SK-N-SH (cell line): Measurements from ENCODE around the gene CCDC177. TPM values are rescaled to one million over a fixed set of nuclear protein-coding genes. Genes with fewer than 3 reads are reported as not detected.

ENCODE experiments used
- CTCF ChIA-PET: fragments of 300-600, 350-600 bp; formaldehyde crosslinking; extraction: SDS; loops from one replicate; lab custom pipeline; 2021; lab: Yijun Ruan, JAX
- POLR2A ChIA-PET: fragments of 350-600 bp; sonication (Branson Sonifier 250); formaldehyde crosslinking; extraction: SDS; loops from one replicate; lab custom pipeline; 2020; ENCODE audit warnings: antibody characterized with exemption, inconsistent platforms; lab: Yijun Ruan, JAX
- DNase-seq: peaks from one replicate; pipeline ENCODE4 v3.0.0; 2012
- H2AFZ ChIP-seq: fragments of 200-600 bp; sonication (generic); 2 replicates; pipeline ENCODE4 v1.8.1; 2016; ENCODE audit warnings: antibody characterized with exemption, mild to moderate bottlenecking, low read depth
- H3F3A ChIP-seq: fragments of 200-600 bp; sonication (generic); replicated peaks from 2 replicates; pipeline ENCODE3; 2016; ENCODE audit warnings: antibody characterized with exemption, mild to moderate bottlenecking; ENCODE audit not compliant: insufficient read depth
- H3K27ac ChIP-seq, 2 experiments: fragments of 200-500 bp in 1 of 2; fragments of 200-600 bp in 1 of 2; sonication (Bioruptor generic) in 1 of 2; sonication (generic), shearing (Covaris generic) in 1 of 2; 2 replicates each; pipeline versions ENCODE4 v1.5.1 to v1.6.1; 2014 to 2016; ENCODE audit warnings: low read depth in 2 of 2, inconsistent platforms in 1 of 2, low read length in 1 of 2, mild to moderate bottlenecking in 1 of 2, mixed read lengths in 1 of 2
- H3K27me3 ChIP-seq: fragments of 200-600 bp; sonication (generic), shearing (Covaris generic); 2 replicates; pipeline ENCODE4 v1.6.1; 2016; ENCODE audit warnings: mixed run types; ENCODE audit not compliant: insufficient read depth
- H3K36me3 ChIP-seq, 2 experiments: fragments of 200-500 bp in 1 of 2; fragments of 200-600 bp in 1 of 2; sonication (Bioruptor generic) in 1 of 2; sonication (generic) in 1 of 2; replicated peaks in 1 of 2; 2 replicates each; pipeline versions ENCODE3 to v1.5.1; 2014 to 2016; ENCODE audit warnings: low read length in 1 of 2, mild to moderate bottlenecking in 1 of 2; ENCODE audit not compliant: insufficient read depth in 2 of 2, control insufficient read depth in 1 of 2
- H3K4me1 ChIP-seq, 2 experiments: fragments of 200-500 bp in 1 of 2; fragments of 200-600 bp in 1 of 2; sonication (Bioruptor generic) in 1 of 2; sonication (generic), shearing (Covaris generic) in 1 of 2; 2 replicates each; pipeline versions ENCODE4 v1.5.1 to v1.6.1; 2014 to 2016; ENCODE audit warnings: low read depth in 1 of 2, low read length in 1 of 2, mixed run types in 1 of 2; ENCODE audit not compliant: insufficient read depth in 2 of 2, control insufficient read depth in 1 of 2
- H3K4me2 ChIP-seq: fragments of 200-600 bp; sonication (generic), shearing (Covaris generic); 2 replicates; pipeline ENCODE4 v1.6.1; 2017; ENCODE audit warnings: mixed run types
- H3K4me3 ChIP-seq, 2 experiments: fragments of 200-500 bp in 1 of 2; fragments of 200-600 bp in 1 of 2; sonication (Bioruptor generic) in 1 of 2; sonication (generic), shearing (Covaris generic) in 1 of 2; 2 replicates each; pipeline versions ENCODE4 v1.5.1 to v1.8.1; 2014 to 2016; ENCODE audit warnings: low read depth in 2 of 2, inconsistent platforms in 1 of 2, low read length in 1 of 2, mild to moderate bottlenecking in 1 of 2, mixed read lengths in 1 of 2, moderate library complexity in 1 of 2
- H3K79me2 ChIP-seq: fragments of 200-600 bp; sonication (generic); 2 replicates; pipeline ENCODE4 v1.8.1; 2017; ENCODE audit warnings: mild to moderate bottlenecking; ENCODE audit not compliant: insufficient read depth
- H3K9ac ChIP-seq: fragments of 200-600 bp; sonication (generic); 2 replicates; pipeline ENCODE4 v1.6.1; 2017; ENCODE audit warnings: mixed run types
- H3K9me2 ChIP-seq: fragments of 200-600 bp; sonication (generic); 2 replicates; pipeline ENCODE4 v1.6.1; 2017; ENCODE audit warnings: mixed run types
- H3K9me3 ChIP-seq: fragments of 200-600 bp; sonication (generic); 2 replicates; pipeline ENCODE4 v1.6.1; 2017; ENCODE audit warnings: mixed run types, mild to moderate bottlenecking, moderate library complexity
- H4K20me1 ChIP-seq: fragments of 200-600 bp; sonication (generic); 2 replicates; pipeline ENCODE4 v1.6.1; 2017; ENCODE audit warnings: mild to moderate bottlenecking, mixed run types; ENCODE audit not compliant: insufficient read depth
- ELF1 ChIP-seq: IDR thresholded peaks from 2 replicates; pipeline ENCODE4 v1.4.0; 2012
- EZH2phosphoT487 ChIP-seq: fragments of 200-600 bp; sonication (generic); IDR thresholded peaks from 2 replicates; pipeline ENCODE4 v1.6.1; 2017; ENCODE audit warnings: low read depth, mixed run types, mild to moderate bottlenecking, antibody characterized with exemption, moderate library complexity, borderline replicate concordance
- FOXM1 ChIP-seq: IDR thresholded peaks from 2 replicates; pipeline ENCODE4 v1.4.0; 2012; ENCODE audit warnings: low read depth, mild to moderate bottlenecking
- GABPA ChIP-seq: IDR thresholded peaks from 2 replicates; pipeline ENCODE4 v1.4.0; 2012; ENCODE audit warnings: low read depth, mild to moderate bottlenecking
- IRF3 ChIP-seq: fragments of 150-350 bp; IDR thresholded peaks from 2 replicates; pipeline ENCODE4 v1.6.1; 2016; ENCODE audit warnings: mild to moderate bottlenecking, low read depth, low read length
- MXI1 ChIP-seq: IDR thresholded peaks from 2 replicates; pipeline ENCODE4 v1.6.1; 2012; ENCODE audit warnings: mild to moderate bottlenecking, low read depth, low read length, improper control_type of control experiment
- NFIC ChIP-seq: IDR thresholded peaks from 2 replicates; pipeline ENCODE4 v1.4.0; 2012; ENCODE audit warnings: borderline replicate concordance
- NRF1 ChIP-seq: IDR thresholded peaks from 2 replicates; pipeline ENCODE4 v1.6.1; 2012; ENCODE audit warnings: low read depth, mild to moderate bottlenecking, low read length
- PBX3 ChIP-seq: IDR thresholded peaks from 2 replicates; pipeline ENCODE4; 2012
- RAD21 ChIP-seq: IDR thresholded peaks from 2 replicates; pipeline ENCODE4 v1.6.1; 2012; ENCODE audit warnings: mild to moderate bottlenecking, low read length
- RCOR1 ChIP-seq: fragments of 150-350 bp; IDR thresholded peaks from 2 replicates; pipeline ENCODE4 v1.6.1; 2017; ENCODE audit warnings: antibody characterized with exemption, low read length
- RXRA ChIP-seq: IDR thresholded peaks from 2 replicates; pipeline ENCODE4 v1.4.0; 2012; ENCODE audit warnings: low read depth, mild to moderate bottlenecking, borderline replicate concordance
- USF1 ChIP-seq: IDR thresholded peaks from 2 replicates; pipeline ENCODE4 v1.4.0; 2012; ENCODE audit warnings: low read depth, borderline replicate concordance
- USF2 ChIP-seq: fragments of 150-350 bp; IDR thresholded peaks from 2 replicates; pipeline ENCODE4 v1.6.1; 2017; ENCODE audit warnings: antibody characterized with exemption, low read length, low read depth, borderline replicate concordance
- ZBTB33 ChIP-seq: IDR thresholded peaks from 2 replicates; pipeline ENCODE4 v1.4.0; 2012; ENCODE audit warnings: low read depth, borderline replicate concordance
- polyA plus RNA-seq, 3 experiments: library from polyadenylated mRNA; depleted of rRNA; stranded (reverse); fragments of >200 nt; gene quantifications; 2 replicates each; pipeline ENCODE4 v1.2.3, GENCODE V29; 2012

Gene CCDC177
- polyA plus RNA-seq, 1 of the 3 experiments (the other 2 are of a cell fraction): not detected

GRCh38 chr14:69605738-69606137 lies 31.1 kb upstream of the CCDC177 start:
- H3K27me3 ChIP-seq: no peaks in the 10 kb centered on the region
- no peak overlapping the region for H3K4me3 ChIP-seq
- no peak overlapping the region for H3K4me2 ChIP-seq
- no peak overlapping the region for H2AFZ ChIP-seq
- no peaks in the 10 kb centered on the region for H3K36me3 ChIP-seq
- CTCF ChIA-PET: interaction anchor here (0.8 to 12.2 kb wide), 8 partner anchors 12 to 422 kb away, joined by 3 to 96 read pairs (median 10); partner anchors contain the start of gene CCDC177
- POLR2A ChIA-PET: no interaction called here
- H3K79me2 ChIP-seq: no peaks in the 10 kb centered on the region
- no peaks in the 10 kb centered on the region for H3K9me3 ChIP-seq
- TF ChIP-seq ELF1: no peak
- TF ChIP-seq USF2: no peak
- TF ChIP-seq USF1: no peak
- no peak for TF ChIP-seq RCOR1
- no peak for TF ChIP-seq FOXM1
- no peak for TF ChIP-seq NFIC
- TF ChIP-seq EZH2phosphoT487: no peak
- TF ChIP-seq PBX3: no peak
- TF ChIP-seq NRF1: no peak
- no peak for TF ChIP-seq IRF3
- no peak for TF ChIP-seq MXI1
- TF ChIP-seq ZBTB33: no peak
- no peak for TF ChIP-seq RAD21
- TF ChIP-seq RXRA: no peak
- no peak for TF ChIP-seq GABPA
- no peaks in the 10 kb centered on the region for H3K9me2 ChIP-seq
- no peak overlapping the region for H3K27ac ChIP-seq
- no peak overlapping the region for H3K9ac ChIP-seq
- no peaks in the 10 kb centered on the region for H3F3A ChIP-seq
- peaks cover 0 to 11% of the 10 kb centered on the region in 2 experiments; a peak in 1 of 4 replicates for H3K4me1 ChIP-seq
- H4K20me1 ChIP-seq: no peaks in the 10 kb centered on the region
- DNase-seq: no peak
